Bronchial epithelial cell (primary cell): ENCODE measurements around the gene OR51E1. TPM values are rescaled to one million over a fixed set of nuclear protein-coding genes. Genes with fewer than 3 reads are reported as not detected.

Source experiments
- DNase-seq: peaks from one replicate; pipeline ENCODE4 v3.0.0-alpha.2; 2010; ENCODE audit warnings: low read depth
- FAIRE-seq: peaks from 2 replicates; lab custom pipeline; 2011; peaks lifted over from hg19 to GRCh38; lab: Jason Lieb, UNC
- H3K27me3 ChIP-seq: 2 replicates; pipeline ENCODE4 v1.5.1; 2011; ENCODE audit warnings: low read length; ENCODE audit not compliant: control insufficient read depth, insufficient read depth
- H3K36me3 ChIP-seq: 2 replicates; pipeline ENCODE4 v1.5.1; 2011; ENCODE audit warnings: low read length; ENCODE audit not compliant: control insufficient read depth, insufficient read depth
- H3K4me3 ChIP-seq: 2 replicates; pipeline ENCODE4 v1.5.1; 2011; ENCODE audit warnings: mild to moderate bottlenecking, low read depth, low read length, control low read depth
- total RNA-seq: library from RNA; depleted of rRNA; stranded (reverse); fragments of >200 nt; gene quantifications from 2 replicates; pipeline ENCODE4 v1.2.1, GENCODE V29; 2014
- TF ChIP-seq, protein P1 (sequence below): IDR thresholded peaks from 2 replicates; pipeline ENCODE4 v1.5.1; 2011; ENCODE audit warnings: mild to moderate bottlenecking, moderate library complexity, low read length, control low read depth, inconsistent platforms; ENCODE audit not compliant: insufficient read depth, severe bottlenecking

OR51E1 gene
- total RNA-seq, 1 donor from 2014 or later: not detected

- no peaks in the 10 kb centered on the region for H3K27me3 ChIP-seq
- DNase-seq (no peak), FAIRE-seq (no peak)
- H3K4me3 ChIP-seq: no peak overlapping the region
- no peaks in the 10 kb centered on the region for H3K36me3 ChIP-seq
- TF ChIP-seq, protein P1, sequence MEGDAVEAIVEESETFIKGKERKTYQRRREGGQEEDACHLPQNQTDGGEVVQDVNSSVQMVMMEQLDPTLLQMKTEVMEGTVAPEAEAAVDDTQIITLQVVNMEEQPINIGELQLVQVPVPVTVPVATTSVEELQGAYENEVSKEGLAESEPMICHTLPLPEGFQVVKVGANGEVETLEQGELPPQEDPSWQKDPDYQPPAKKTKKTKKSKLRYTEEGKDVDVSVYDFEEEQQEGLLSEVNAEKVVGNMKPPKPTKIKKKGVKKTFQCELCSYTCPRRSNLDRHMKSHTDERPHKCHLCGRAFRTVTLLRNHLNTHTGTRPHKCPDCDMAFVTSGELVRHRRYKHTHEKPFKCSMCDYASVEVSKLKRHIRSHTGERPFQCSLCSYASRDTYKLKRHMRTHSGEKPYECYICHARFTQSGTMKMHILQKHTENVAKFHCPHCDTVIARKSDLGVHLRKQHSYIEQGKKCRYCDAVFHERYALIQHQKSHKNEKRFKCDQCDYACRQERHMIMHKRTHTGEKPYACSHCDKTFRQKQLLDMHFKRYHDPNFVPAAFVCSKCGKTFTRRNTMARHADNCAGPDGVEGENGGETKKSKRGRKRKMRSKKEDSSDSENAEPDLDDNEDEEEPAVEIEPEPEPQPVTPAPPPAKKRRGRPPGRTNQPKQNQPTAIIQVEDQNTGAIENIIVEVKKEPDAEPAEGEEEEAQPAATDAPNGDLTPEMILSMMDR: no peak
Measured at GRCh38 chr11:4636136-4636535, 7.6 kb upstream of the OR51E1 start.

DNA sequence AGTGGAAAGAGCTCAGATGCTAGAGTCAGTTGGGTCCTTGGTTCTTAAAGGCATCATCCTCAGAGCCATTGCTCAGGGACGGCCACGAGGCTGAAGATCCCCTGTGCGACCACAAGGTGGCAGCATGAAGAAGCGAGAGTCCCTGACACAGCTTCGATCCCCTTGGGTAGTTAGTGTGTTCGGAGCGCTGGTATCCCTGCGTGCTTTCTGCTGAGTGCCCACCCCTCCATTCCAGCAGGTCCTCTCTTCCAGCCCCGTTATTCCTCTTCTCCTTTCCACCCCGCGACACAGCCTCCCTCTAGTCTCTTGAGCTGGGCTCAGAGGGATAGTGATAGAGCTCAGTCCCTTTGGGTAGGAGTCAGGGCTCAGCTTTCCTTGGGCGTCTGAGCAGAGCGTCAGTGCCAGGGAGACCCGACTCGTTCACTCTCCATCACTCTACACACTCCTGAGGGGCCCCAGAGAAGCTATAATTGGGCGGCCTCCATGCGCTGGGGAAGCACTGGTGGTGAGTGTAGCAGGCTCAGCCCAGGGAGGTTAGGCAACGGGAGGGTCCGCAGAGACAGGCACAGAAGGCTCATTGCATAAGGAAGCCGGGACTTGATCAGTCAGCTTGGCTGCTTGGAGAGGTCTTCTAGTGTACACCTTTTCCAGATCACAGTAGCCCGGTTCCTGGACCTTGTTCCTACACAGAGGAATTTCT lies 6.7 kb upstream of the OR51E1 start, which contains the start of gene OR51D1:
Gene OR51D1 (plus strand): TSS at position 516 of the 700 bp plus-strand sequence. CDS start 2,314 bp downstream, outside the sequence.
- Histone ChIP-seq H3K36me3 (no peaks in the 10 kb centered on the region), H3K4me3 (no peak within 1 kb of the TSS), H3K27me3 (no peaks in the 10 kb centered on the region)
- TF ChIP-seq, protein P1: peak; percentile 99
- peak; percentile 52 for DNase-seq
- FAIRE-seq: no peak

GRCh38 chr11:4637662-4638047 lies 6.1 kb upstream of the OR51E1 start:
- no peak for FAIRE-seq
- Histone ChIP-seq H3K4me3 (no peak overlapping the region), H3K36me3 (no peaks in the 10 kb centered on the region), H3K27me3 (no peaks in the 10 kb centered on the region)
- no peak for DNase-seq
- TF ChIP-seq, protein P1: no peak

DNA sequence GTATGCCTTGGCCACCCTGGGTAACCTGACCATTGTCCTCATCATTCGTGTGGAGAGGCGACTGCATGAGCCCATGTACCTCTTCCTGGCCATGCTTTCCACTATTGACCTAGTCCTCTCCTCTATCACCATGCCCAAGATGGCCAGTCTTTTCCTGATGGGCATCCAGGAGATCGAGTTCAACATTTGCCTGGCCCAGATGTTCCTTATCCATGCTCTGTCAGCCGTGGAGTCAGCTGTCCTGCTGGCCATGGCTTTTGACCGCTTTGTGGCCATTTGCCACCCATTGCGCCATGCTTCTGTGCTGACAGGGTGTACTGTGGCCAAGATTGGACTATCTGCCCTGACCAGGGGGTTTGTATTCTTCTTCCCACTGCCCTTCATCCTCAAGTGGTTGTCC lies 3.9 kb upstream of the OR51E1 start:
- no peak for DNase-seq
- TF ChIP-seq, protein P1: no peak
- H3K36me3 ChIP-seq: no peaks in the 10 kb centered on the region
- no peak overlapping the region for H3K4me3 ChIP-seq
- no peaks in the 10 kb centered on the region for H3K27me3 ChIP-seq
- FAIRE-seq: no peak

GRCh38 chr11:4641501-4641900 lies 2.3 kb upstream of the OR51E1 start:
- TF ChIP-seq, protein P1: no peak
- Histone ChIP-seq H3K36me3 (no peaks in the 10 kb centered on the region), H3K27me3 (no peaks in the 10 kb centered on the region), H3K4me3 (no peak overlapping the region)
- FAIRE-seq (no peak), DNase-seq (no peak)
